ENCODE data around the gene FAM228B. TPM values are rescaled to one million over a fixed set of nuclear protein-coding genes. Genes with fewer than 3 reads are reported as not detected.
A peak's percentile ranks its signal among the peaks of the same experiment; 100 is the strongest.

FAM228B gene
- total and polyA plus RNA-seq, 4 experiments from 2014 or later, result 4.5 to 24.4 (median 12.3) TPM

- no peak overlapping the region for H3K4me3 Mint-ChIP-seq
- Histone ChIP-seq H3K27me3 (ENCODE audit: insufficient read depth, low read length) (no peaks in the 10 kb centered on the region), H3K36me3 (ENCODE audit: insufficient read depth, low read length) (no peaks in the 10 kb centered on the region), H3K27ac (ENCODE audit: low read depth, low read length) (no peak overlapping the region), H3K9me3 (ENCODE audit: control insufficient read depth in 1 of 2, low read length in 2 of 2) (no peaks in the 10 kb centered on the region), H3K4me1 (ENCODE audit: insufficient read depth, low read length) (no peaks in the 10 kb centered on the region), H3K4me3 (ENCODE audit: low read length in 2 of 2) (no peak overlapping the region)
- no peaks in the 10 kb centered on the region for H3K4me1 Mint-ChIP-seq
- no peak for DNase-seq
- H3K36me3 Mint-ChIP-seq, result peaks cover 7 to 25% of the 10 kb centered on the region in 2 donors
- H3K9me3 Mint-ChIP-seq, result peaks cover 0 to 8% (median 0%) of the 10 kb centered on the region in 8 donors
- CTCF ChIA-PET (ENCODE audit: partially characterized antibody), result interaction anchor here (1.6 to 4.8 kb wide), 2 partner anchors 13 to 339 kb away, joined by 5 to 26 read pairs; no protein-coding TSS in a partner anchor
- POLR2A ChIA-PET (ENCODE audit: partially characterized antibody), result interaction anchor here (0.6 kb wide), 1 partner anchor 961 kb away, joined by 3 read pairs; no protein-coding TSS in a partner anchor
- peaks cover 0 to 2% of the 10 kb centered on the region in 2 donors for H3K27me3 Mint-ChIP-seq
- H3K27ac Mint-ChIP-seq, result no peak overlapping the region
- intact Hi-C loops (cut with micrococcal nuclease), result no loop called here
Observed at GRCh38 chr2:24163601-24164000, 40.3 kb downstream of the FAM228B start.

- Mint-ChIP-seq H3K4me1 (no peaks in the 10 kb centered on the region), H3K27me3 (peaks cover 0 to 2% of the 10 kb centered on the region in 2 donors), H3K36me3 (peaks cover 7 to 20% of the 10 kb centered on the region in 2 donors), H3K9me3 (peaks cover 0 to 8% (median 0%) of the 10 kb centered on the region in 8 donors), H3K4me3 (no peak overlapping the region), H3K27ac (no peak overlapping the region)
- peak in 3 of 5 donors; percentile 4 to 17 (median 10) for DNase-seq
- ChIA-PET CTCF (ENCODE audit: partially characterized antibody) (interaction anchor here (1.6 to 4.8 kb wide), 2 partner anchors 12 to 340 kb away, joined by 5 to 26 read pairs; no protein-coding TSS in a partner anchor), POLR2A (ENCODE audit: partially characterized antibody) (interaction anchor here (0.6 kb wide), 1 partner anchor 960 kb away, joined by 3 read pairs; no protein-coding TSS in a partner anchor)
- no peaks in the 10 kb centered on the region for H3K27me3 ChIP-seq (ENCODE audit: insufficient read depth, low read length)
- H3K4me1 ChIP-seq (ENCODE audit: insufficient read depth, low read length), result no peaks in the 10 kb centered on the region
- H3K27ac ChIP-seq (ENCODE audit: low read depth, low read length), result no peak overlapping the region
- no peaks in the 10 kb centered on the region for H3K9me3 ChIP-seq (ENCODE audit: control insufficient read depth in 1 of 2, low read length in 2 of 2)
- H3K4me3 ChIP-seq (ENCODE audit: low read length in 2 of 2), result no peak overlapping the region
- intact Hi-C loops (cut with micrococcal nuclease), result loop anchor here (2.0 kb wide), 1 partner anchor 340 kb away; no protein-coding TSS in a partner anchor
- no peaks in the 10 kb centered on the region for H3K36me3 ChIP-seq (ENCODE audit: insufficient read depth, low read length)
Observed at GRCh38 chr2:24164416-24164973, 41.2 kb downstream of the FAM228B start.

GRCh38 chr2:24169023-24169422 is 45.8 kb downstream of the FAM228B start:
- no peak overlapping the region for H3K4me3 Mint-ChIP-seq
- intact Hi-C loops (cut with micrococcal nuclease), result no loop called here

GRCh38 chr2:24174851-24175277 is 51.6 kb downstream of the FAM228B start, which contains the start of gene FAM228A:
Gene FAM228A (plus strand): TSS chr2:24175053. CDS start chr2:24175481, 428 bp downstream.
- ChIA-PET CTCF (ENCODE audit: partially characterized antibody) (no interaction called here), POLR2A (ENCODE audit: partially characterized antibody) (no interaction called here)
- no peak within 1 kb of the TSS for H3K4me3 ChIP-seq (ENCODE audit: low read length in 2 of 2)
- intact Hi-C loops (cut with micrococcal nuclease), result no loop called here
- no peaks in the 10 kb centered on the region for H3K9me3 Mint-ChIP-seq
- H3K27ac ChIP-seq (ENCODE audit: low read depth, low read length), result no peak within 1 kb of the TSS
- DNase-seq, result no peak
- H3K4me1 Mint-ChIP-seq, result peaks cover 0 to 1% (median 0%) of the 10 kb centered on the region in 4 donors
- no peaks in the 10 kb centered on the region for H3K4me1 ChIP-seq (ENCODE audit: insufficient read depth, low read length)
- no peaks in the 10 kb centered on the region for H3K36me3 ChIP-seq (ENCODE audit: insufficient read depth, low read length)
- H3K27ac Mint-ChIP-seq, result peak within 1 kb of the TSS in 1 of 7 donors; percentile 76
- no peaks in the 10 kb centered on the region for H3K9me3 ChIP-seq (ENCODE audit: control insufficient read depth in 1 of 2, low read length in 2 of 2)
- no peaks in the 10 kb centered on the region for H3K36me3 Mint-ChIP-seq
- H3K27me3 ChIP-seq (ENCODE audit: insufficient read depth, low read length), result no peaks in the 10 kb centered on the region
- no peak within 1 kb of the TSS for H3K4me3 Mint-ChIP-seq
- H3K27me3 Mint-ChIP-seq, result peaks cover 0 to 1% of the 10 kb centered on the region in 2 donors

More at GRCh38 chr2:24169023-24169422, 45.8 kb downstream of the FAM228B start:
- no peaks in the 10 kb centered on the region for H3K4me1 Mint-ChIP-seq
- H3K27me3 Mint-ChIP-seq, result peaks cover 1% of the 10 kb centered on the region in 2 donors
- POLR2A ChIA-PET (ENCODE audit: partially characterized antibody), result no interaction called here
- no peak for DNase-seq
- Histone ChIP-seq H3K4me1 (ENCODE audit: insufficient read depth, low read length) (no peaks in the 10 kb centered on the region), H3K27ac (ENCODE audit: low read depth, low read length) (no peak overlapping the region), H3K4me3 (ENCODE audit: low read length in 2 of 2) (no peak overlapping the region), H3K36me3 (ENCODE audit: insufficient read depth, low read length) (no peaks in the 10 kb centered on the region), H3K9me3 (ENCODE audit: control insufficient read depth in 1 of 2, low read length in 2 of 2) (no peaks in the 10 kb centered on the region), H3K27me3 (ENCODE audit: insufficient read depth, low read length) (no peaks in the 10 kb centered on the region)
- CTCF ChIA-PET (ENCODE audit: partially characterized antibody), result interaction anchor here (0.7 kb wide), 1 partner anchor 84 kb away, joined by 3 read pairs; the partner anchor contains the start of gene TP53I3
- H3K9me3 Mint-ChIP-seq, result no peaks in the 10 kb centered on the region
- no peaks in the 10 kb centered on the region for H3K36me3 Mint-ChIP-seq
- H3K27ac Mint-ChIP-seq, result no peak overlapping the region

GRCh38 chr2:24175631-24176187 is 52.4 kb downstream of the FAM228B start:
- Histone ChIP-seq H3K36me3 (ENCODE audit: insufficient read depth, low read length) (no peaks in the 10 kb centered on the region), H3K27me3 (ENCODE audit: insufficient read depth, low read length) (no peaks in the 10 kb centered on the region), H3K9me3 (ENCODE audit: control insufficient read depth in 1 of 2, low read length in 2 of 2) (no peaks in the 10 kb centered on the region), H3K27ac (ENCODE audit: low read depth, low read length) (no peak overlapping the region), H3K4me1 (ENCODE audit: insufficient read depth, low read length) (no peaks in the 10 kb centered on the region), H3K4me3 (ENCODE audit: low read length in 2 of 2) (no peak overlapping the region)
- Mint-ChIP-seq H3K36me3 (no peaks in the 10 kb centered on the region), H3K4me3 (no peak overlapping the region), H3K9me3 (no peaks in the 10 kb centered on the region), H3K27me3 (peaks cover 0 to 1% of the 10 kb centered on the region in 2 donors), H3K4me1 (peaks cover 0 to 1% (median 0%) of the 10 kb centered on the region in 4 donors), H3K27ac (no peak overlapping the region)
- intact Hi-C loops (cut with micrococcal nuclease), result no loop called here
- ChIA-PET CTCF (ENCODE audit: partially characterized antibody) (no interaction called here), POLR2A (ENCODE audit: partially characterized antibody) (no interaction called here)
- no peak for DNase-seq

GRCh38 chr2:24176326-24176725 is 53.1 kb downstream of the FAM228B start:
- Mint-ChIP-seq H3K9me3 (no peaks in the 10 kb centered on the region), H3K4me1 (peaks cover 0 to 1% (median 0%) of the 10 kb centered on the region in 4 donors), H3K4me3 (no peak overlapping the region), H3K27me3 (peaks cover 0 to 1% of the 10 kb centered on the region in 2 donors), H3K27ac (no peak overlapping the region), H3K36me3 (no peaks in the 10 kb centered on the region)
- no peak overlapping the region for H3K4me3 ChIP-seq (ENCODE audit: low read length in 2 of 2)
- H3K9me3 ChIP-seq (ENCODE audit: control insufficient read depth in 1 of 2, low read length in 2 of 2), result no peaks in the 10 kb centered on the region
- H3K27ac ChIP-seq (ENCODE audit: low read depth, low read length), result no peak overlapping the region
- no peaks in the 10 kb centered on the region for H3K27me3 ChIP-seq (ENCODE audit: insufficient read depth, low read length)
- POLR2A ChIA-PET (ENCODE audit: partially characterized antibody), result no interaction called here
- no peaks in the 10 kb centered on the region for H3K36me3 ChIP-seq (ENCODE audit: insufficient read depth, low read length)
- intact Hi-C loops (cut with micrococcal nuclease), result no loop called here
- CTCF ChIA-PET (ENCODE audit: partially characterized antibody), result interaction anchor here (1.4 kb wide), 1 partner anchor 12 kb away, joined by 5 read pairs; no protein-coding TSS in a partner anchor
- H3K4me1 ChIP-seq (ENCODE audit: insufficient read depth, low read length), result no peaks in the 10 kb centered on the region
- DNase-seq, result no peak

- Histone ChIP-seq H3K9me3 (ENCODE audit: control insufficient read depth in 1 of 2, low read length in 2 of 2) (no peaks in the 10 kb centered on the region), H3K27me3 (ENCODE audit: insufficient read depth, low read length) (no peaks in the 10 kb centered on the region), H3K4me1 (ENCODE audit: insufficient read depth, low read length) (no peaks in the 10 kb centered on the region), H3K4me3 (ENCODE audit: low read length in 2 of 2) (no peak overlapping the region), H3K27ac (ENCODE audit: low read depth, low read length) (no peak overlapping the region), H3K36me3 (ENCODE audit: insufficient read depth, low read length) (no peaks in the 10 kb centered on the region)
- Mint-ChIP-seq H3K27ac (no peak overlapping the region), H3K36me3 (no peaks in the 10 kb centered on the region), H3K4me1 (peaks cover 0 to 1% (median 0%) of the 10 kb centered on the region in 4 donors), H3K27me3 (no peaks in the 10 kb centered on the region), H3K9me3 (no peaks in the 10 kb centered on the region), H3K4me3 (no peak overlapping the region)
- intact Hi-C loops (cut with micrococcal nuclease), result no loop called here
- no peak for DNase-seq
- CTCF ChIA-PET (ENCODE audit: partially characterized antibody), result no interaction called here
- POLR2A ChIA-PET (ENCODE audit: partially characterized antibody), result no interaction called here
Observed at GRCh38 chr2:24179683-24180082, 56.4 kb downstream of the FAM228B start.

Measured in CD4-positive, alpha-beta memory T cell (primary cell).